GM18861 (cell line): Measurements from ENCODE around the gene USP43.
"Not testable (repeated sequence)": the region's sequence is repeated elsewhere in the genome, so short reads cannot be mapped to it uniquely, and the experiment has no call there.

Experiments
- ATAC-seq: cut with Tn5 transposase; IDR thresholded peaks from one replicate; pipeline ENCODE4 v1.9.1; 2021; ENCODE audit not compliant: unreplicated experiment

The USP43 gene

GRCh38 chr17:9644910-9645751, at the start of gene USP43:
TSS of gene USP43 (plus strand) at chr17:9645517. CDS start at chr17:9645633, 116 bp downstream.
- no peak for ATAC-seq

GRCh38 chr17:9597638-9598037, 47.7 kb upstream of the USP43 start:
- ATAC-seq, result not testable (repeated sequence)

- ATAC-seq, result no peak
Observed at GRCh38 chr17:9598661-9599060, 46.7 kb upstream of the USP43 start.

DNA sequence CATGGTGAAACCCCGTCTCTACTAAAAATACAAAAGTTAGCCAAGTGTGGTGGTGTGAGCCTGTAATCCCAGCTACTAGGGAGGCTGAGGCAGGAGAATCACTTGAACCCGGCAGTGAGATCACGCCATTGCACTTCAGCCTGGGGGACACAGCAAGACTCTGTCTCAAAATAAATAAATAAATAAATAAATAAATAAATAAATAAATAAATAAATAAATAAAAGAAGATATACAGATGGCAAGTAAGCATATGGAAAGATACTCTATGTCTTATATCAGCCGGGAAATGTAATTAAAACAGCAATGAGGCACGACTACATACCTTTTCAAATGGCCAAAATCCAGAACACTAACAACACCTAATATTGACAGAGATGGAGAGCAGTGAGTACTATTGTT, 40.7 kb upstream of the USP43 start:
- not testable (repeated sequence) for ATAC-seq

DNA sequence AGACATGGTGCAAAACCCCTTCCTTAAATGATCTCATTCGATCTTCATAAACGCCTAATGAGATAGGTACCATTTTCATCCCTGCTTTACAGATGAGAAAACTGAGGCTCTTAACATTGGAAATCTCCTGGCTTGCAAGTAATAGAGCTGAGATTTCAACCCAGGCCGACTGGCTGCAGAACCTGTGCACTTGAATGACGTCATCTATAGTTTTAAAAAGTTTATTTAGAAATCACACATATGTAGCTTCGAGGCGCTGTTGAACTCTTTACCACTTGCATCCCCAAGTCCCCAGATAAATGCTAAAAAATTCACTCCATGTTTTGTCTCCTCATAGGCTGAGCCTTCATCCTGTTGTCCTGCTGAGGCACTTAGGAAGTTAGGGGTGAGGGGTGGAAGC, 38.9 kb upstream of the USP43 start:
- no peak for ATAC-seq

DNA sequence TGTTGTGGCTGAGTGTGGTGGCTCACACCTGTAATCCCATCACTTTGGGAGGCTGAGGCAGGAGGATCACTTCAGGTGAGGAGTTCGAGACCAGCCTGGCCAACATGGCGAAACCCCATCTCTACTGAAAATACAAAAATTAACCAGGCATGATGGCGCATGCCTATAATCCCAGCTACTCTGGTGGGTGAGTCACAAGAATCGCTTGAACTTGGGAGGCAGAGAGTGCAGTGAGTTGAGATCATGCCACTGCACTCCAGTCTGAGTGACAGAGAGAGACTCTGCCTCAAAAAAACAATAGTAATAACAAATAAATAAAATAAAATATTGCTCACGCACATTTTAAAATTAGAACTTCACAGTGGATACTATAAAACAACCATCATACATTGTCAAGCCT, 38.3 kb upstream of the USP43 start:
- not testable (repeated sequence) for ATAC-seq

DNA sequence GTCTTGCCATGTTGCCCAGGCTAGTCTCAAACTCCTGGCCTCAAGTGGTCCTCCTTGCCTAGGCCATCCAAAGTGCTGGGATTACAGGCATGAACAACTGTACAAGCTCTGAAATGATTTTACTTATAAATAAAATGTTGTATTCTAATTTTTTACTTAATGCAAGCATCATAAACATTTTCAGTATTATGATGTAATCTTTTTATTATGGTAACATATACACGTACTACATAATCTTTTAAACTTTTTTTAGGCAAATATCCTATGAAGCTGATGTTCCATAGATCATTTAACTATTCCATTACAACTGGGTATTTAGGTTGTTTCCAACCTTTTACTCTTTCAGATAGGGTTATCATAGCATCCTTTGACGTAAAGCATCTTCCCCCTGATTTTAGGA, 33.8 kb upstream of the USP43 start:
- ATAC-seq, result no peak

GRCh38 chr17:9612006-9612405, 33.3 kb upstream of the USP43 start:
- ATAC-seq, result no peak

- ATAC-seq, result no peak
Observed at GRCh38 chr17:9615486-9615885, 29.8 kb upstream of the USP43 start.

GRCh38 chr17:9622961-9623360, 22.4 kb upstream of the USP43 start:
- ATAC-seq, result no peak

GRCh38 chr17:9628509-9628908, 16.8 kb upstream of the USP43 start:
- ATAC-seq, result no peak

DNA sequence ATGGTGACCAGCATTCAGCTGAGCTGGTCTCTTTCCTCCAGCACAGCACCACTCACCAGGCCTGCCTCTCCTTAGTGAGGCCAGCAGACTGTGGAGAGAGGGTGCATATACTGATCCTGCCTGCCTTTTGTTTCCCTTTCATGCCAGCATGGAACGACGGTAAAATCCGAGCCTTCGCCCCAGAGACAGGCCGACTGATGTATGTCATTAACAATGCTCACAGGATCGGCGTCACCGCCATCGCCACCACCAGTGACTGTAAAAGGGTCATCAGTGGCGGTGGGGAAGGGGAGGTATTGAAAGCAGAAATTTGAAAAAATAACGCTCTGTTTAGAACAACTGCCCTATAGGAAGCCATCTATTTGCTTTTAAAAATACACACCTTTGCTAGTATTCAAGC, 12.6 kb upstream of the USP43 start:
- no peak for ATAC-seq

DNA sequence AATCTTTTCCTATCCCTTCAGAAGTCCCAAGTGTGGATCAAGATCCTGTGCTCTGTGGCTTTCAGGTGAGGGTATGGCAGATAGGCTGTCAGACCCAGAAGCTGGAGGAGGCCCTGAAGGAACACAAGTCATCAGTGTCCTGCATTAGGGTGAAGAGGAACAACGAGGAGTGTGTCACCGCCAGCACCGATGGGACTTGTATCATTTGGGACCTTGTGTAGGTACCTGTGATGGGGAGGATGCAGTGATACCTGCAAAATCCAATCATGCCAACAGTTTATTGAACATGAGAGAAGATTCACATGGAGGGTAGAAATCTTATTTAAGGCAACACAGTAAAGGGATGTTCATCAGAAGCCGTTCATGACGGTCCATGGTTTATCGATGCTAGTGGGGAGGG, 10.0 kb upstream of the USP43 start:
- ATAC-seq, result no peak

DNA sequence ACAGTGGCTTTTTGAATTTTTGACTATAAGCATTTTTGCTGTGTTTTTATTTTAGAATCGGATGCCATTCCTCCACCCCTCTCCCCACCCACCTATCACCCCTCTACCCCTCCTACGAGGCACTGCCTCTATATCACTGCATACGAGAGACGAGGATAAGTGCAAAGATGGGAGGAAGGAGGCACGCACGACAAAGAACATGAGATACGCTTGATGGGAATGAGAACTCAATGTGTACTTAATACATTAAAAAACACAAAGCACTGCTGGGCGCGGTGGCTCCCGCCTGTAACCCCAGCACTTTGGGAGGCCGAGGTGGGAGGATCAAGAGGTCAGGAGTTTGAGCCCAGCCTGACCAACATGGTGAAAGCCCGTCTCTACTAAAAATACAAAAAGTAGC, 8.8 kb upstream of the USP43 start:
- no peak for ATAC-seq

DNA sequence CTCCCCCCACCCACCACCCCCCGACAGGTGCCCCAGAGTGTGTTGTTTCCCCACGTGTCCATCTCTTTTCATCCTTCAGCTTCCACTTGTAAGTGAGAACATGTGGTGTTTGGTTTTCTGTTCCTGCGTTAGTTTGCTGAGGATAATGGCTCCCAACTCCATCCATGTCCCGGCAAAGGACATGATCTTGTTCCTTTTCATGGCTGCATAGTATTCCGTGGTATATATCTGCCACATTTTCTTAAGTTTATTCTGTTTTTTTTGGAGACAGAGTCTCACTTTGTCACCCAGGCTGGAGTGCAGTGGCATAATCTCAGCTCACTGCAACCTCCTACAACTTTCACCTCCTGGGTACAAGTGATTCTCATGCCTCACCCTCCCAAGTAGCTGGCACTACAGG, 4.9 kb upstream of the USP43 start:
- ATAC-seq, result not testable (repeated sequence)

GRCh38 chr17:9643611-9644010, 1.7 kb upstream of the USP43 start:
- ATAC-seq, result no peak

DNA sequence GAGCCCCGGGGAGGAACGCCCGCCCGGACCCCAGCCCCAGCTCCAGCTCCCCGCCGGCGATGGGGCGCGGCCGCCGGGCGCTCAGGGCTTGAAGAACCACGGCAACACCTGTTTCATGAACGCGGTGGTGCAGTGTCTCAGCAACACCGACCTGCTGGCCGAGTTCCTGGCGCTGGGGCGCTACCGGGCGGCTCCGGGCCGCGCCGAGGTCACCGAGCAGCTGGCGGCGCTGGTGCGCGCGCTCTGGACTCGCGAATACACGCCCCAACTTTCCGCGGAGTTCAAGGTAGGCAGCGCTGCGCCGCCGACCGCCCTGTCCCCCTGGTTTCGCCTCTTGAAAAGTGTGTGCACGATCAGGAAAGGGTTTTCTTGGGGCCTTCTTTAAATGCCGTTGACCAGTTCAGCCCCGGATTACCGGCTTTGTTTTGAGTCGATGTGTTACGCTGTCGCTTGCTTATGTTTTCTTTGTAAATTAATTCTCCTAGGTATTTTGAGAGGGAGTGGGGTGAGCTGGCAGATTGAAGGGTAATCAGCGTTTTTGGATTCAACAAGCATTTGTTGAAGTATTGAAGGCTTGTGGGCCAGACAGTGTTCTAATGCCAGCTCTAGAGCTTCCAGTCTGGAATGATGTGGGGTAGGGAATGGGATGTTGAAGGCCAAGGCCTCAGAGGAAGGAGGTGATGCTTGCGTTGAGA, 681 bp downstream of the USP43 start:
- no peak for ATAC-seq

- no peak for ATAC-seq
Observed at GRCh38 chr17:9646546-9646885, 1.2 kb downstream of the USP43 start.

DNA sequence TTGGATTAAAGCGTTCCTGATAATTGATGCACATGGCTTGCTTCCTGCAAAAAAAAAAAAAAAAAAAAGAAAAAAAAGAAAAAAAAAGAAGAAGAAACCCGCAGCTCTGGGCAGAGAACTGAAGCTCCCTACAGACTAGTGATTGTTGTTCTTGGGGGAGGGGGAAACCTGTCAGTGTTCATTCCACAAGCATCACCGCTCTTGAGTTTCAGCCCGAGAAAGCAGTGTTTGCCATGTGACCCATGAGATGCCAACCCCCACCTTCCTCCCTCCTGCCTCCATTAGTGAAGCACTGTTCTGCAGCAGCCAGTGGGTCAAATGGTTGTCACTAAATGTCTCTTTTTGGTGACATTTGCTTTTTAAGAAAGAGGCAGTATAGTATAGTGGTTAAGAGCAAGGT, 1.7 kb downstream of the USP43 start:
- no peak for ATAC-seq

DNA sequence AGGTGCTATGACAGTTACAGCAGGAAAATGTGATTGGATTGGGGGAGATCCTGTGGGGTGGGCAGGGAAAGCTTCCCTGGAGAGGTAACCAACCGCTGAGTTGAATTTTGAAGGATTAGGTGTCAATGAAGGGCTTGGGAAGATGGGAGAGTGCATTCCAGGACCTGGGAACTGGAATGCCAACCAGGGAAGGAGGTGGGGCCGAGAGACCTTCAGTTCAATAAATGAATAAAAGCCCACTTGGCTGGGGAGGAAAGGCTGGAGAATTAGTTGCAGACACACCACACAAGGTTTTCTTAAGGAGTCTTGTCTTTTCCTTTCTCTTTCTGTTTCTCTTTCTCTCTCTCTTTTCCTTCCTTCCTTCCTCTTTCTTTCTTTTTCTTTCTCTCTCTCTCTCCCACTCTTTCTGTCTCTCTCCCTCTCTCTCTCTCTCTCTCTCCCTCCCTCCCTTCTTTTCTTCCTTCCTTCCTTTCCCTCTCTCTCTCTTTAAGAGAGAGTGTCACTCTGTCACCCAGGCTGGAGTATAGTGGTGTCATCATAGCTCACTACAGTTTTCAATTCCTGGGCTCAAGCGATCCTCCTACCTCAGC, 3.3 kb downstream of the USP43 start:
- ATAC-seq, result no peak

DNA sequence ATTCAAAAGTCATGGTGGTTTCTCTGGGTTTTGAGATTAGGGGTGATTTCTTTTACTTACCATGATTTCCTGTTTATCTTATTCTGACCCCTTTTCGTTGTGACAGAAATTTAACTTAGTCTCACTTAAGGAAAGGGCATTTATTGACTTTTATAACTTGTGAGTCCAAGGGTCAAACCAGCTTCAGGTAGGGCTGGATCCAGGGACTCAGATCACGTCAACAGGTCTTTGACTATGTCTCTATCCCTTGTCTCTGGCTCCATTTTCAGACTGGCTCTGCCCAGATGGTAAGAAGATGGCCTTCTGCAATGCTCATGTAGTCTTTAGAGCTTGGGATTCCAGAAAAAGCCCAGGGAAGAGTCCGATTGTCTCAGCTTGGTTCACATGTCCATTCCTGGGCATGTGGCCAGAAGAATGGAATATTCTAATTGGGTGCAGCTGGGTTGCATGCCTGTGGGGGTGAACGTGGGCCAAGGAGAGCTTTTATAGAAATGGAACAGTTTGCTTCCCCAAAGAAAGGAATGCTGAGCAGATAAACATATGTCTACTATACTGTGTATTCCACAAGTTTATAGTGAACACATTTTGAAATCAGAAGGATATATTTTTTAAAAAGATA, 13.4 kb downstream of the USP43 start:
- ATAC-seq, result no peak

DNA sequence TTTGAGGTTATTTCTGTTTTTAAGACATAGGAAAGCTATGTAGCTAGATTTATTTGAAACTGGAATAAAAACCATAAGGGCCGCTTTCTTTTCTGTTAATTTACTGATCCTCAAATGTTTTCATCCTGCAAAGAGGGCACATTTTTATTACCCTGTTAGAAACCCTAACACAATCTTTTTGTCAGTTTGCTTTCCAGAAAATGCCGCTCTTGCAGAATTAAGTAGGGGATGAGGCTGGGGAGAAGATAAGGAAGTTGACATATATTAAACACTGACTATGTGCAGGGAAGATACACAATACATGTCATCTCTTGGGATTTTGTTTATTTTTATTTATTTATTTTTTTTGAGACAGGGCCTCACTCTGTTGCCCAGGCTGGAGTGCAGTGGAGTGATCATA, 15.7 kb downstream of the USP43 start:
- no peak for ATAC-seq
